HG03159 (cell line): ENCODE data around the gene DBX1.

Source experiments
- ATAC-seq: cut with Tn5 transposase; IDR thresholded peaks from one replicate; pipeline ENCODE4 v1.9.1; 2021; ENCODE audit warnings: mild to moderate bottlenecking, moderate library complexity; ENCODE audit not compliant: unreplicated experiment

Gene DBX1

GRCh38 chr11:20126724-20127123 lies 33.6 kb downstream of the DBX1 start:
- ATAC-seq, result no peak

DNA sequence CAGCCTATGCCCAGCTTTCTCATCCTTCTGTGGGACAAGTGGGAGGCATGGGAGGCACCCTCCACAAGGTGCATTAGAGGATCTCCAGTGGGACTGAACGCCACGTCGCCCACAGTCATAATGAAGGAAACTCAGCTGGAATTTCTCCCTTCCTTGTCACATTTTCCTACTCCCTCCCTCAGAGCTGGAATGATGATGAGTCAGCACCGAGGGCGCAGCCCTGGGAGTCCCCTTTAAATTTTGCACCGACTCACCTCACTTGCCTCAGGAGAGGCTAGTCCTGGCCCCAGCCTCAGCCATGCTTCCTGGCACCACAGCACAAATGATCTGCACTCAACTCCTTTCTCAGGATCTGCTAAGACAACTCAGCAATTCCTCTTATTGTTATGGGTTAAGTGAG lies 34.3 kb downstream of the DBX1 start:
- no peak for ATAC-seq

DNA sequence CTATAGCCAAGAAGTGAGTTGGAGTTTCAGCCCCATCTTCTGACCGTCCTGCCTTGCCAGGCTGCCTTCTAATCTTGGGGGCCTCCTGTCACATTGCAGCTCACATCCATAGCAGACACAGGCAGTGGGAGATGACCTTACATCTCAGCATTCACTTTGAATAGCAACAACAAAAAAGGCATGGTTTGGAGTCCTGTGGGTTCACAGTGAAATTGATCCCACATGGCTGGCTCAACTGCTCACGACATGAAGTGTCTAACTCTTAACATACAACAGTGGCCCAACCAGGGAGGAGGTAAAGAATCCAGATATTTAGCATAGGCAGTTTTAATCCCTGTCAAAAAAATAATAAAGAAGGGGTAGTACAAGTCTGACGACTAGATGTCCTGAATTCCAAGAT lies 38.1 kb downstream of the DBX1 start:
- ATAC-seq, result no peak

GRCh38 chr11:20120134-20120925 lies 39.9 kb downstream of the DBX1 start:
- no peak for ATAC-seq

GRCh38 chr11:20119315-20119714 lies 41.0 kb downstream of the DBX1 start:
- ATAC-seq, result no peak

- no peak for ATAC-seq
These were observed 42.1 kb downstream of the DBX1 start for GRCh38 chr11:20118209-20118608.

DNA sequence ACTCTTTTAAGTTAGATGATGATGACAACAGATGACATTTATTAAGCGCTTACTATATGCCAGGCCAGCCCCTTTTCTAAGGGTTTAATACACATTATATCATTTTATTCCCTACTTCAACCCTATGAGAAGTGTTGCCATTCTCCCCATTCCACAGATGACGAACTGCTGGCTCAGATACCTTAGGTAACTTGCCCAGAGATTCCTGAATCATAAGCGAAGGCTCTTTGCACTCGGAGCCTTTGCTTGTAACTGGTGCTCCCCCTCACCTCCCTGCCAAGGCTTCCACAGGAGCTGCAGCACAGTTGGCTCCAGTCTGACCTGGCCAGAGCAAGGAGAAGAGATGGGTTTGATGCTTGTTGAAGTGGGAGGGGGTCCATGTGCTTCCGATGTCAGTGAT lies 43.0 kb downstream of the DBX1 start:
- ATAC-seq, result no peak

DNA sequence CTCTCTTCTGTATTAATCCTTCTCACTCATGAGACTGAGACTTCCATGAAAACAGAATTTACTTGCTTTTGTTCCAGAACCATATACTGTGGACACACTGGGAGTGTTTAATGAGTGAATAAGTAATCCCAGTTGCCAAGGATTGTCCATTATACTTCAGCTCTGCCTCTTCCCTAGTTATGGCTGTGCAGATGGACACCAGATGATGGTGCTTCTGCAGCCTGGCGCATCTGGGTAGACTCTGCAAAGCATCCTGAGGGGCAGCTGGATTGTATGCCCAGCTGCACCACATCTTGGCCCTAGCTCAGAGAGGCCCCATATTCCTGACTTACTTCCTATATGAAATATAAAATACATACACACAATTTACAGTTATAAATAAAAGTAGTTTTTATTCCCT lies 43.5 kb downstream of the DBX1 start:
- no peak for ATAC-seq

- no peak for ATAC-seq
These were observed 45.7 kb downstream of the DBX1 start for GRCh38 chr11:20114588-20114987.

GRCh38 chr11:20113149-20113438 lies 47.2 kb downstream of the DBX1 start:
- ATAC-seq, result no peak

DNA sequence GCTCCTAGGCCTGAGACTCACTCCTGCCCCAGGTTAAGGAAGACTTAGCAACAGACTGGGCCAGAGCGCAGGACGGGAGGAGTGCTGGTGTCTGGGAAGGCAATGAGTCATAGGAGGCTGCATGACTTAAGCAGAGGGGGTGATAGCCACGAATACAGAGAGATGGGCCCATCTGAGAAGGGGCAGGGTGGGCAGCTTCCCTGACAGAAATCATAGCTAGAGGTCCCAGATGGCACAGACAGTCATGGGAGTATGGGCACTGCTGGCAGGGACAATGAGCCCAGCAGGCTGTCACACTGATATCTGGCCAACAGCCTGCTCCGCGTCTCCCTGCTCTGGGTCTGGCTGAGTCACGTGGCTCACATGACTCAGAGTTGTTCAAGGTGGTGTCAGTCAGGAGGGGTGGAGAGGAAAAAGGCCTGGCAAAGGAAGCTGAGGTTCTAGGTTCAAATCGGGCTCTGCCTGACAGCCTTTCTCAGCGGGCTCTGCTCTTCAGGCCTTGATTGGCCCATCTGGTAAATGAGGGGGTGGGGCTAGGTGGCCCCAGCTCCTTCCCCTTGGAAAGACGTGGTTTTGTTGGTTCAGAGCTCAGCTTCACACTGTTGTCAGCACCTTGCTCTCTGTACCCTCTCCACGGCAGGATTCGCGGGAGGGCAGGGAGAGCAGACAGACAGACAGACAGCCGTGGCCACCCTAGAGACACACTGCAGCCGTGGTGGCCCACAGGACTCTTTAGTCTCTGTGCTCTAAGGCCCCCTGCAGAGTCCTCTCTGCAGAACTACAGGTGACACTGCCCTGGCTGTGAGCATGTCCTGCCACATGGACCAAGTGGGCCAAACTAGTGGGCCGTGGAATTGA lies 47.8 kb downstream of the DBX1 start:
- no peak for ATAC-seq

GRCh38 chr11:20111871-20112270 lies 48.4 kb downstream of the DBX1 start:
- no peak for ATAC-seq

DNA sequence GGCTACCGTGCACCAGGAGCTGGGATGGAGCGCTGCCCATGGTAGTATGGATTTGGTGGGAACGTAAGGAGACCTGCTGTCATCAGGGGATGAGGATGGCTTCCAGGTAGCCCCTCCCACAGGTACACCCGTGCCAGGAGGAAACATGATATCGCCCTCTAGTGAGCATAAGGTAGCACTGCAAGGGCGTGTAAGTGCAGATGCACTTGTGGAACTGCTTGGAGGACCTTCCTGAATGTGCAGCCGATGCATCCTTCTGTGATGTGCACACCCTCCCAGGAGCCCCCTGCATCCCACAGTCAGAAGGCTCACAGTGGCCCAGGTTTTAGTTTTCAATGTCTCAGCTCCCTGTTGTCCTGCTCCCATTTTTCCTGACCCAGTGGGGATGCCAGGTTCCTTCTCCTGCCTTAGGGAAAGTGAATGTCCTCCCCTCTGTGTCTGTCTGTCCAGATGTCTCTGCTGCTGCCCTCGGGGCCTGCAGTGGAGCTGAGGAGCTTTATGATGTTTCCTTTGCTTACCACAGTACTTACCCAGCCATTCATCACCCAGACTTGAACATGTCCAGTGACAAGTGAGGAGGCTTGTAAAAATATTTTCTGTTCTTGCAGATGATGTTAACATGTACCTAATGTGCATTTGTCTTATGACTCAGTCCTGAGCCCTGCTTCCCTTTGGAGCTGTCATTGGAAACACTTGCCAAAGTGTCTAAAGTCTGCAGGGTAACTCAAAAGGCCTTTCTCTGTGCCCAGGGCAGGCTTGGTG lies 49.2 kb downstream of the DBX1 start:
- ATAC-seq, result peak; percentile 91

DNA sequence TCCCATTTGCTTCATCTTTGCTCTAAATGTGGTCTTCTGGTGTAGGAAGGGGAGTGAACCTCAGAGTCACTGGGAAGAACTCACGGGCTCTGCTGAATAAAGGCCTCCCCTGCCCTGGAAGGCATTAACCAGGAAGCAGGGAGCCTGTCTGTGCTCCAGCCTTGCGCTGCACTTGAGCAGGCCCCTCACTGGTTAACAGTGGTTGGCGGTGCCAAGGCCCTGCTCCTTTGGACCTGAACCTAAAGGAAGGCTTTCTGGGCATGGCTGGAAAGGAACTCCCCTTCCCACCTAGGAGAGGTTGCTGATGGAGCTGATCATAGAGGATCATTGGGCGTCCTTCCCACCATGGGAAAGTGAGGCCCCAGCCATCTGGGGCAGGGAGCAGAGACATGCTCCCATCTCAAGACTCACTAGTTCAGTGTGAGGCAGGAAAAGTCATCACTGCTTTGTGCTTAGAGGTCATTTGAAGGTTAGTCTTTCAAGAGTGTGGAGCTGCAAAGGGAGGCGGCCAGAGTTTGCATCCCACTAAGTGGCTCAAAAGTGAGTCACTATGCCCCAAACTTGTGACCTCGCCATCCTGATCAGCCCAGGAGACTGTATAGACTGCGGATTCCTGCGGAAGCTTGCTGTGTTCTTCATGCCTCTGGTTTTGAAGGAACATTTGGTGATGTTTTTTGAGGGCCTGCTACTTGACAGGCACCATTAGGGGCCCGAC lies 50.4 kb downstream of the DBX1 start:
- no peak for ATAC-seq
